Fibroblast of lung (primary cell): ENCODE data around the gene CCDC112. TPM values are rescaled to one million over a fixed set of nuclear protein-coding genes. Genes with fewer than 3 reads are reported as not detected.

Experiments
- DNase-seq, 2 donors: peaks; one replicate each; pipeline versions ENCODE4 v3.0.0 to v3.0.0-alpha.2; 2010; ENCODE audit warnings: low read depth in 2 of 2
- H2AFZ ChIP-seq: 2 replicates; pipeline ENCODE4 v1.5.1; 2012; ENCODE audit warnings: low read length, control low read depth, inconsistent platforms
- H3K27ac ChIP-seq: 2 replicates; pipeline ENCODE4 v1.5.1; 2011; ENCODE audit warnings: low read length, control low read depth; ENCODE audit not compliant: insufficient read depth
- H3K27me3 ChIP-seq: 2 replicates; pipeline ENCODE4 v1.5.1; 2011; ENCODE audit warnings: mild to moderate bottlenecking, low read length; ENCODE audit not compliant: control insufficient read depth, insufficient read depth
- H3K36me3 ChIP-seq: 2 replicates; pipeline ENCODE4 v1.5.1; 2011; ENCODE audit warnings: low read length; ENCODE audit not compliant: control insufficient read depth, insufficient read depth
- H3K4me1 ChIP-seq: 2 replicates; pipeline ENCODE4 v1.5.1; 2011; ENCODE audit warnings: low read length; ENCODE audit not compliant: control insufficient read depth, insufficient read depth; ENCODE audit errors: extremely low read depth
- H3K4me2 ChIP-seq: 2 replicates; pipeline ENCODE4 v1.5.1; 2011; ENCODE audit warnings: low read length, control low read depth; ENCODE audit not compliant: insufficient read depth; ENCODE audit errors: extremely low read depth
- H3K4me3 ChIP-seq, 4 experiments: fragments of 200-600 bp in 1 of 4; sonication (generic) in 1 of 4; replicated peaks in 1 of 4; 2 replicates each; pipeline ENCODE4 v1.5.1; 2011 to 2016; ENCODE audit warnings: low read length in 4 of 4, low read depth in 3 of 4, mild to moderate bottlenecking in 3 of 4, control low read depth in 2 of 4, inconsistent platforms in 1 of 4, mixed read lengths in 1 of 4; ENCODE audit not compliant: insufficient read depth in 1 of 4; ENCODE audit errors: control extremely low read depth in 1 of 4
- H3K79me2 ChIP-seq: 2 replicates; pipeline ENCODE4 v1.5.1; 2012; ENCODE audit warnings: mild to moderate bottlenecking, low read length, inconsistent platforms; ENCODE audit not compliant: control insufficient read depth, insufficient read depth
- H3K9ac ChIP-seq: 2 replicates; pipeline ENCODE4 v1.5.1; 2011; ENCODE audit warnings: mild to moderate bottlenecking, low read length, control low read depth; ENCODE audit not compliant: insufficient read depth
- H3K9me3 ChIP-seq: 2 replicates; pipeline ENCODE4 v1.5.1; 2012; ENCODE audit warnings: low read depth, low read length; ENCODE audit not compliant: control insufficient read depth, insufficient read depth
- H4K20me1 ChIP-seq: 2 replicates; pipeline ENCODE4 v1.5.1; 2011; ENCODE audit warnings: low read length; ENCODE audit not compliant: control insufficient read depth, insufficient read depth; ENCODE audit errors: extremely low read depth
- CTCF ChIP-seq, 2 donors: IDR thresholded peaks in 1 of 2; conservative IDR thresholded peaks in 1 of 2; 1 replicate in 1 of 2; 2 replicates in 1 of 2; pipeline ENCODE4 v1.5.1; 2011 to 2012; ENCODE audit warnings: low read length in 2 of 2, control low read depth in 1 of 2, inconsistent platforms in 1 of 2, low read depth in 1 of 2, mild to moderate bottlenecking in 1 of 2
- EZH2 ChIP-seq: IDR thresholded peaks from 2 replicates; pipeline ENCODE4 v1.5.1; 2012; ENCODE audit warnings: low read length, control low read depth, mild to moderate bottlenecking; ENCODE audit errors: missing control alignments
- polyA plus RNA-seq, 2 donors: library from polyadenylated mRNA; depleted of rRNA in 1 of 2; stranded (reverse) in 1 of 2; unstranded in 1 of 2; fragments of >200 nt; gene quantifications; 2 replicates each; pipeline ENCODE4 v1.2.1, GENCODE V29; 2011 to 2012; ENCODE audit warnings: missing spikeins in 1 of 2
- total RNA-seq: library from RNA; depleted of rRNA; stranded (reverse); fragments of >200 nt; gene quantifications from 2 replicates; pipeline ENCODE4 v1.2.1, GENCODE V29; 2014

CCDC112 gene
- total and polyA plus RNA-seq, 2 donors (not counting 1 experiment from before 2014, with no cell fraction given) = 5.7 to 13.7 TPM

GRCh38 chr5:115229606-115230005 is 66.8 kb downstream of the CCDC112 start:
- H3K27ac ChIP-seq = no peak overlapping the region
- no peak overlapping the region for H3K9ac ChIP-seq
- no peak for DNase-seq
- H3K27me3 ChIP-seq = no peaks in the 10 kb centered on the region
- no peaks in the 10 kb centered on the region for H3K9me3 ChIP-seq
- H3K4me1 ChIP-seq = no peaks in the 10 kb centered on the region
- H3K36me3 ChIP-seq = no peaks in the 10 kb centered on the region
- H3K79me2 ChIP-seq = no peaks in the 10 kb centered on the region
- no peak overlapping the region for H3K4me2 ChIP-seq
- no peak overlapping the region for H2AFZ ChIP-seq
- TF ChIP-seq EZH2 (no peak), CTCF (conservative IDR thresholded peaks at IDR 0.05 in 1 of 2, IDR thresholded peaks at IDR 0.05 in 1 of 2; ENCODE audit: low read depth in 1 of 2, low read length in 2 of 2) (no peak)
- no peaks in the 10 kb centered on the region for H4K20me1 ChIP-seq
- no peak overlapping the region for H3K4me3 ChIP-seq

GRCh38 chr5:115227281-115227680 is 69.2 kb downstream of the CCDC112 start:
- Histone ChIP-seq H3K4me2 (no peak overlapping the region), H3K9me3 (no peaks in the 10 kb centered on the region), H3K9ac (no peak overlapping the region), H3K36me3 (no peaks in the 10 kb centered on the region), H3K27me3 (no peaks in the 10 kb centered on the region), H3K4me1 (no peaks in the 10 kb centered on the region), H2AFZ (no peak overlapping the region), H3K27ac (no peak overlapping the region), H4K20me1 (no peaks in the 10 kb centered on the region), H3K4me3 (no peak overlapping the region), H3K79me2 (no peaks in the 10 kb centered on the region)
- DNase-seq = no peak
- TF ChIP-seq CTCF (conservative IDR thresholded peaks at IDR 0.05 in 1 of 2, IDR thresholded peaks at IDR 0.05 in 1 of 2; ENCODE audit: low read depth in 1 of 2, low read length in 2 of 2) (no peak), EZH2 (no peak)

Other genes with a start within 250 kb of the CCDC112 start
- under 0.01 and 0.33 TPM in 2 replicates for gene TRIM36, start 126.7 kb downstream of the CCDC112 start, total RNA-seq
- gene TRIM36, start 126.7 kb downstream of the CCDC112 start, polyA plus RNA-seq = 0.12 and 0.68 TPM in 2 replicates
- 12.4 and 13.6 TPM in 2 replicates for gene PGGT1B, start 33.8 kb downstream of the CCDC112 start, total RNA-seq
- gene PGGT1B, start 33.8 kb downstream of the CCDC112 start, polyA plus RNA-seq = 1.9 and 2.5 TPM in 2 replicates
- 20.3 and 53.2 TPM in 2 replicates for gene FEM1C, start 248.1 kb upstream of the CCDC112 start, total RNA-seq
- gene FEM1C, start 248.1 kb upstream of the CCDC112 start, polyA plus RNA-seq = 26.4 and 27.2 TPM in 2 replicates